Mucosa of descending colon (tissue), 3 donors: ENCODE results near the gene SEC14L6. TPM values are rescaled to one million over a fixed set of nuclear protein-coding genes. Genes with fewer than 3 reads are reported as not detected.

Source experiments
- ATAC-seq: fragments of 200-7000 bp; cut with Tn5 transposase; one replicate; pipeline ENCODE4 v1.9.1; 2020; ENCODE audit warnings: mild to moderate bottlenecking, moderate library complexity
- DNase-seq, 3 donors: peaks; one replicate each; pipeline ENCODE4 v3.0.0-alpha.2; 2020
- H3K36me3 ChIP-seq: fragments of 200-600 bp; one replicate; pipeline ENCODE4 v1.8.0; 2021; ENCODE audit warnings: low read depth, mild to moderate bottlenecking
- H3K4me1 ChIP-seq: fragments of 200-600 bp; one replicate; pipeline ENCODE4 v1.8.0; 2021; ENCODE audit warnings: low read depth, mild to moderate bottlenecking
- H3K4me3 ChIP-seq: fragments of 200-600 bp; one replicate; pipeline ENCODE4 v1.8.0; 2021; ENCODE audit warnings: mild to moderate bottlenecking
- H3K9me3 ChIP-seq: fragments of 200-600 bp; one replicate; pipeline ENCODE4 v1.8.0; 2021; ENCODE audit warnings: mild to moderate bottlenecking
- intact Hi-C, 2 donors: fragments of 100-400 bp; cut with DNase I in 1 of 2; cut with micrococcal nuclease in 1 of 2; formaldehyde crosslinking; loops; one replicate each; pipeline versions ENCODE4 v1.11.0 to v1.11.1; 2022; cut with DNase I, micrococcal nuclease
- total RNA-seq, 3 donors: library from RNA; stranded (reverse); fragmentation: NEBNext Ultra II Directional in 2 of 3; extraction: Animal tissue kit (Norgen Biotek cat#: 25700) in 2 of 3; gene quantifications; one replicate each; pipeline versions ENCODE4 v1.2.1 to v1.2.4, GENCODE V29; 2021 to 2023
- TF ChIP-seq, protein P1 (sequence below): fragments of 200-600 bp; IDR thresholded peaks from one replicate; pipeline ENCODE4 v1.8.0; 2022; ENCODE audit warnings: antibody characterized with exemption, mild to moderate bottlenecking
- donor health status: DM: no; HTN: no; CAD: no; lungs with moderate emphysema.
- donor health status: DM: no; HTN: no; CAD: no.
- donor health status: DM: no; HTN: yes; CAD: no.

Gene SEC14L6
- total RNA-seq, 3 donors from 2014 or later = 0.26 to 0.47 TPM; not detected in 1

DNA sequence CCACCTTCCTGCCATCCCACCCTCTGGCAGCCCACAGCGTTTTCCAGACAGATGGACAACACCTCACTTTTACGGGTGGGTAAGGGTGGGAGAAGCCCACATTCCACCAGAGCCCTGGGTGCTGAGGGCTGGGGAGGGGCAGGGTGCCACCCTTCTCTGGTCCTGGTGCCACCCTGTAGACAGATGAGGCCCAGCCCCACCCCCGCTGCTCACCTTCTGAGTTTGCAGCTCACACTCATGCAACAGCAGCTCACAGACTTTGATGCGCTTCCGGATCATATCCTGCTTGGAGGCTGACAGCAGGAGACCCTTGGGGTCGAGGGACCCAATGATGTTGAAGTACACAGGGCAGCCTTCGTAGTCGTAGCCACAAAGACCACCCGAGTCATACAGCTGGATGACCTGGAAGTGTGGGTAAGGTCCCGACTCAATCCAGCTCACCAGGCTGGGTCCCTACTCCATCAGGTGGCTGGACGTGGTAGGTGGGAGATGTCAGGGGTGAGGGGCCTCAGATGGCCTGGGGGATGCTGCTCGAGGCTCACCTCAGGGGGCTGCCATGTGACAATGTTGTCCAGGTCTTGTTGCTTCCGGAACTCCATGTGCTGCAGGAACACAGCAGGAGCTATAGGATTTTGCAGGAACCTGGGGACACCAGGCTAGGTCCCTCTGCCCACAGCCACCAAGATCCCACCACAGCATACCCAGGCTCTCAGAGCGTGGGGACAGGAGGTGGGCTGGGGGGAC, 51.3 kb downstream of the SEC14L6 start:
- ATAC-seq (no peak), DNase-seq (no peak)
- Histone ChIP-seq H3K9me3 (no peaks in the 10 kb centered on the region), H3K4me1 (no peaks in the 10 kb centered on the region), H3K36me3 (no peaks in the 10 kb centered on the region), H3K4me3 (no peak overlapping the region)
- TF ChIP-seq, protein P1, sequence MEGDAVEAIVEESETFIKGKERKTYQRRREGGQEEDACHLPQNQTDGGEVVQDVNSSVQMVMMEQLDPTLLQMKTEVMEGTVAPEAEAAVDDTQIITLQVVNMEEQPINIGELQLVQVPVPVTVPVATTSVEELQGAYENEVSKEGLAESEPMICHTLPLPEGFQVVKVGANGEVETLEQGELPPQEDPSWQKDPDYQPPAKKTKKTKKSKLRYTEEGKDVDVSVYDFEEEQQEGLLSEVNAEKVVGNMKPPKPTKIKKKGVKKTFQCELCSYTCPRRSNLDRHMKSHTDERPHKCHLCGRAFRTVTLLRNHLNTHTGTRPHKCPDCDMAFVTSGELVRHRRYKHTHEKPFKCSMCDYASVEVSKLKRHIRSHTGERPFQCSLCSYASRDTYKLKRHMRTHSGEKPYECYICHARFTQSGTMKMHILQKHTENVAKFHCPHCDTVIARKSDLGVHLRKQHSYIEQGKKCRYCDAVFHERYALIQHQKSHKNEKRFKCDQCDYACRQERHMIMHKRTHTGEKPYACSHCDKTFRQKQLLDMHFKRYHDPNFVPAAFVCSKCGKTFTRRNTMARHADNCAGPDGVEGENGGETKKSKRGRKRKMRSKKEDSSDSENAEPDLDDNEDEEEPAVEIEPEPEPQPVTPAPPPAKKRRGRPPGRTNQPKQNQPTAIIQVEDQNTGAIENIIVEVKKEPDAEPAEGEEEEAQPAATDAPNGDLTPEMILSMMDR = no peak
- intact Hi-C loops = no loop called here

DNA sequence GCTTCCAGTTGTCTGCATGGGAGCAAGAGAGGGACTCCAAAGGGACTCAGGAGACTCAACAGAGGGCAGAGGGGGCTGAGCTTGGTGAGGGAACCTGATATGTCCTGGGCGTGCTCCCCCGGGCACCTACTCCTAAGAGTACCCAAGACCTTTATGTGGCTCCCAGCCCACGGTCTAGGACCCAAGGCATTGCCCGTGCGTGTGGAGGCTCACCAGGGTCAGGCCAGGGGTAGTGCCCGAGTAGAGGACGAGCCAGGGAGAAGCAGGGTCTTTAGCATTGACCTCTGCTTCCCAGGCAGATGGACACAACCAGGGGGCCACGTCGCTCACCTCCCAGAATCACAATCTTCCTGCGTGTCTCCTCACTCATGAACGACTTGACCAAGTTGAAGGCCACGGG, 54.4 kb downstream of the SEC14L6 start:
- DNase-seq (no peak), ATAC-seq (no peak)
- TF ChIP-seq, protein P1 = no peak
- Histone ChIP-seq H3K36me3 (no peaks in the 10 kb centered on the region), H3K4me3 (no peak overlapping the region), H3K9me3 (no peaks in the 10 kb centered on the region), H3K4me1 (no peaks in the 10 kb centered on the region)
- intact Hi-C loops = no loop called here

DNA sequence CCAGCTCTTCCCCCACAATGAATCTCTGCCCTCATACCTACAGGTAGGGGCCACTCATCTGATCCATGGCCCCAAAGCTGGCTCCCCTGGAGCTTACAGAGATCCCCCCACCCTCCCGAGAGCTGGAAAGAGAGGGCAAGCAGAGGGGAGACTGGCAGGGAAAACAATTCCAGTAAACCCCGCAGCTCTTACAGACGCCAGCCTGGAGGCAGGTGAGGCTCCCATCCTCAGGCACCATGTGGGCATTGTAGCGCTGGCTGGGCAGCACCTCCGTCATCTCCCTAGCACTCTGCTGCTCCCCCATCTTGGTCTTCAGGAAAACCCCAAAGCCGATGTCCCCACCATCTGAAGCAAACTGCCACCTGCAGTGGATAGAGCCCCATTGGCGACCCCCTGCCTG, 55.2 kb downstream of the SEC14L6 start:
- Histone ChIP-seq H3K36me3 (no peaks in the 10 kb centered on the region), H3K4me1 (no peaks in the 10 kb centered on the region), H3K4me3 (no peak overlapping the region), H3K9me3 (no peaks in the 10 kb centered on the region)
- TF ChIP-seq, protein P1 = no peak
- ATAC-seq (no peak), DNase-seq (no peak)
- intact Hi-C loops = no loop called here

DNA sequence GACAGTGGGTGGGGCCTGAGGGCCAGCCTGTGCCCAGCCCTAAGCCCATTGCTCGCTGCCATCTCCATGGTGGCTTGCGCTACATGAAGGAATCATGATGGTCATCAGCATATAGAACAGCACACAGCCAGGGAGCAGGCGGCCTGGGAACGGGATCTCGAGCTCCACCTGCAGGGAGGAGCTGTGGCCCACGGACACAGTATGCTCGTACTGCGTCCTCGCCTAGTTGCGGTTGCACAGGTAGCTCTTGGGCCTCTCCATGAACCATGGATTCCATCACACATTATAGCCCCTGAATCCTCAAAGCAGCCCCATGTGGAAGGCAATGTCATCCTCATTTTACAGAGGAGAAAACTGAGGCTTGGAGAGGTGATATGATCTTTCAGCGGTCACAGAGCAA, 56.1 kb downstream of the SEC14L6 start:
- intact Hi-C loops = no loop called here

DNA sequence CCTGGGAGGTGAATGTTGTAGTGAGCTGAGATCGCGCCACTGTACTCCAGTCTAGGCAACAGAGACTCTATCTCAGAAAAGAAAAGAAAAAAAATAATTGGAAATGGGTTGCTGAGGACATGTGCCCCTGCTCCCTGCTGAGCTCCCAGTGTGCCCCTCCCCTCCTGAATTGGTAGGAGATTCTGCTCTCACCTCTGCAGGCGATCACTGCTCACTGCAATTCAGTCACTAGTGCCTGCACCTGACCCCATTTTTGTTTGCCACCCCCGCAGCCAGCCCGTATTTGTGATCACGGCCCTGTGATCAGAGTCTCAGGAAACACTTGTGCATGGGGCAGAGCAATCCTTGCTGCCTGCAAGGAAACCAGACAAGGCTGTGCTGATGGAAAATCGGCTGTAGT, 58.4 kb downstream of the SEC14L6 start:
- no peaks in the 10 kb centered on the region for H3K9me3 ChIP-seq
- ATAC-seq = no peak
- TF ChIP-seq, protein P1 = no peak
- no peak for DNase-seq
- H3K4me1 ChIP-seq = no peaks in the 10 kb centered on the region
- no peaks in the 10 kb centered on the region for H3K36me3 ChIP-seq
- intact Hi-C loops = loop anchor here in 1 of 2 donors (5.0 kb wide), 1 partner anchor 96 kb away; no protein-coding TSS in a partner anchor
- H3K4me3 ChIP-seq = no peak overlapping the region

More for the DNA sequence above, 56.1 kb downstream of the SEC14L6 start:
- Histone ChIP-seq H3K4me3 (no peak overlapping the region), H3K9me3 (no peaks in the 10 kb centered on the region), H3K36me3 (no peaks in the 10 kb centered on the region), H3K4me1 (no peaks in the 10 kb centered on the region)
- DNase-seq (peak in 1 of 3 donors; percentile 19), ATAC-seq (peak; percentile 62)
- TF ChIP-seq, protein P1 = no peak
